Kidney (tissue), 14 donors: ENCODE results near the gene DONSON. TPM values are rescaled to one million over a fixed set of nuclear protein-coding genes. Genes with fewer than 3 reads are reported as not detected.

ENCODE experiments used
- DNase-seq, 5 donors: peaks; one replicate each; pipeline ENCODE4 v3.0.0-alpha.2; 2013 to 2020
- FAIRE-seq: peaks from 2 replicates; lab custom pipeline; 2012; peaks lifted over from hg19 to GRCh38; lab: Jason Lieb, UNC
- H3K27ac ChIP-seq, 2 donors: one replicate each; pipeline ENCODE4 v1.7.0; 2013; ENCODE audit warnings: low read depth in 2 of 2, low read length in 2 of 2, inconsistent platforms in 1 of 2
- H3K27me3 ChIP-seq: one replicate; pipeline ENCODE4 v1.7.1; 2013; ENCODE audit warnings: low read length, inconsistent platforms; ENCODE audit not compliant: control insufficient read depth, insufficient read depth
- H3K36me3 ChIP-seq, 3 donors: one replicate each; pipeline versions ENCODE4 v1.7.0 to v1.7.1; 2013; ENCODE audit warnings: low read length in 3 of 3, control low read depth in 1 of 3, inconsistent platforms in 1 of 3; ENCODE audit not compliant: insufficient read depth in 3 of 3, control insufficient read depth in 2 of 3
- H3K4me1 ChIP-seq, 3 donors: one replicate each; pipeline versions ENCODE4 v1.7.0 to v1.7.1; 2013; ENCODE audit warnings: low read length in 3 of 3, inconsistent platforms in 1 of 3, low read depth in 1 of 3; ENCODE audit not compliant: control insufficient read depth in 2 of 3, insufficient read depth in 2 of 3
- H3K4me3 ChIP-seq, 3 donors: one replicate each; pipeline versions ENCODE4 v1.7.0 to v1.8.1; 2013; ENCODE audit warnings: low read length in 3 of 3, control low read depth in 1 of 3, inconsistent platforms in 1 of 3
- H3K9ac ChIP-seq, 3 donors: one replicate each; pipeline versions ENCODE4 v1.7.0 to v1.7.1; 2013; ENCODE audit warnings: low read length in 3 of 3, control low read depth in 1 of 3, inconsistent platforms in 1 of 3
- H3K9me3 ChIP-seq, 3 donors: one replicate each; pipeline versions ENCODE4 v1.7.0 to v1.7.1; 2013; ENCODE audit warnings: low read length in 3 of 3, control low read depth in 1 of 3, inconsistent platforms in 1 of 3; ENCODE audit not compliant: control insufficient read depth in 2 of 3, insufficient read depth in 1 of 3
- intact Hi-C: fragments of 100-400 bp; cut with DNase I; formaldehyde crosslinking; loops from one replicate; pipeline ENCODE4 v1.11.1; 2022
- polyA plus RNA-seq: library from polyadenylated mRNA; stranded (reverse); fragments of 350-450 nt; fragmentation: Illumina TruSeq; extraction: RNeasy Lipid Tissue Mini Kit (QIAGEN cat#74804); gene quantifications from one replicate; pipeline ENCODE4 v1.2.3, GENCODE V29; 2014; ENCODE audit warnings: low read depth, low replicate concordance; ENCODE audit not compliant: insufficient read depth
- total RNA-seq: library from RNA; stranded (reverse); fragmentation: NEBNext Ultra II Directional; extraction: Animal tissue kit (Norgen Biotek cat#: 25700); gene quantifications from one replicate; pipeline ENCODE4 v1.2.1, GENCODE V29; 2021
- TF ChIP-seq, protein P1 (sequence below): IDR thresholded peaks from 3 replicates; pipeline ENCODE4 v1.5.1; 2012; ENCODE audit warnings: mild to moderate bottlenecking, moderate library complexity, borderline replicate concordance; ENCODE audit not compliant: insufficient read depth; ENCODE audit errors: extremely low read depth
- donor health status: control.
- donor health status: control.
- donor health status: control.
- donor health status: control.
- donor health status: control.
- donor health status: DM: yes; HTN: yes; CAD: no.
- donor health status: Normal renal cell carcinoma (clear cell type).

Gene DONSON
- total and polyA plus RNA-seq, 2 donors from 2014 or later = 6.8 to 8.9 TPM

DNA sequence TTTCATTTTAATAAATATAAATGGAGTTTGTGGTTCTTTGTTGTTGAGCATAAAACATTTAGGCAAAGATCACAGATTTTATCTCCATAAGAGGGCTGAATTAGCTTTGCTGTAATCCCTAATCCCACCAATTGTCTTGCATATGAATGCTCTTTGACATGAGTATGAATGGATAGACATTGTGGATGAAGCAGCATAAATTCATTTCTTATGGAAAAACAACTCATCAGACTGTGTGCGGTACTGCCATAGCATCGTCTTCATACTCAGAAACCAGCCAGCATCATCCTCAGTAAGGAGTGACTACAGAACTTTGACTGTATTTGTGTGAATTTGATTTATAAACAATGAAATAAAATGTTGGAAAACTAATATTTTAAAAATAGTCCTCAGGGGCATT is 26.1 kb downstream of the DONSON start:
- H3K36me3 ChIP-seq = peaks cover 22 to 57% (median 32%) of the 10 kb centered on the region in 3 donors
- FAIRE-seq = no peak

GRCh38 chr21:33561373-33561772 is 27.1 kb downstream of the DONSON start:
- Histone ChIP-seq H3K9ac (no peak overlapping the region), H3K27me3 (no peaks in the 10 kb centered on the region), H3K9me3 (no peaks in the 10 kb centered on the region), H3K27ac (no peak overlapping the region), H3K36me3 (peaks cover 24 to 57% (median 38%) of the 10 kb centered on the region in 3 donors), H3K4me3 (no peak overlapping the region), H3K4me1 (no peaks in the 10 kb centered on the region)
- no peak for FAIRE-seq
- no peak for DNase-seq
- TF ChIP-seq, protein P1, sequence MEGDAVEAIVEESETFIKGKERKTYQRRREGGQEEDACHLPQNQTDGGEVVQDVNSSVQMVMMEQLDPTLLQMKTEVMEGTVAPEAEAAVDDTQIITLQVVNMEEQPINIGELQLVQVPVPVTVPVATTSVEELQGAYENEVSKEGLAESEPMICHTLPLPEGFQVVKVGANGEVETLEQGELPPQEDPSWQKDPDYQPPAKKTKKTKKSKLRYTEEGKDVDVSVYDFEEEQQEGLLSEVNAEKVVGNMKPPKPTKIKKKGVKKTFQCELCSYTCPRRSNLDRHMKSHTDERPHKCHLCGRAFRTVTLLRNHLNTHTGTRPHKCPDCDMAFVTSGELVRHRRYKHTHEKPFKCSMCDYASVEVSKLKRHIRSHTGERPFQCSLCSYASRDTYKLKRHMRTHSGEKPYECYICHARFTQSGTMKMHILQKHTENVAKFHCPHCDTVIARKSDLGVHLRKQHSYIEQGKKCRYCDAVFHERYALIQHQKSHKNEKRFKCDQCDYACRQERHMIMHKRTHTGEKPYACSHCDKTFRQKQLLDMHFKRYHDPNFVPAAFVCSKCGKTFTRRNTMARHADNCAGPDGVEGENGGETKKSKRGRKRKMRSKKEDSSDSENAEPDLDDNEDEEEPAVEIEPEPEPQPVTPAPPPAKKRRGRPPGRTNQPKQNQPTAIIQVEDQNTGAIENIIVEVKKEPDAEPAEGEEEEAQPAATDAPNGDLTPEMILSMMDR = no peak
- intact Hi-C loops = no loop called here

More for the DNA sequence above, 26.1 kb downstream of the DONSON start:
- TF ChIP-seq, protein P1 = no peak
- no peaks in the 10 kb centered on the region for H3K27me3 ChIP-seq
- H3K4me3 ChIP-seq = no peak overlapping the region
- no peaks in the 10 kb centered on the region for H3K9me3 ChIP-seq
- no peak overlapping the region for H3K27ac ChIP-seq
- intact Hi-C loops = no loop called here
- no peak for DNase-seq
- H3K4me1 ChIP-seq = no peaks in the 10 kb centered on the region
- H3K9ac ChIP-seq = no peak overlapping the region

- Histone ChIP-seq H3K27me3 (no peaks in the 10 kb centered on the region), H3K9me3 (no peaks in the 10 kb centered on the region), H3K9ac (no peak overlapping the region), H3K27ac (no peak overlapping the region), H3K36me3 (peaks cover 24 to 57% (median 41%) of the 10 kb centered on the region in 3 donors), H3K4me3 (no peak overlapping the region), H3K4me1 (no peaks in the 10 kb centered on the region)
- FAIRE-seq (no peak), DNase-seq (no peak)
- TF ChIP-seq, protein P1 = no peak
- intact Hi-C loops = no loop called here
These were observed 27.5 kb downstream of the DONSON start for GRCh38 chr21:33560965-33561364.

DNA sequence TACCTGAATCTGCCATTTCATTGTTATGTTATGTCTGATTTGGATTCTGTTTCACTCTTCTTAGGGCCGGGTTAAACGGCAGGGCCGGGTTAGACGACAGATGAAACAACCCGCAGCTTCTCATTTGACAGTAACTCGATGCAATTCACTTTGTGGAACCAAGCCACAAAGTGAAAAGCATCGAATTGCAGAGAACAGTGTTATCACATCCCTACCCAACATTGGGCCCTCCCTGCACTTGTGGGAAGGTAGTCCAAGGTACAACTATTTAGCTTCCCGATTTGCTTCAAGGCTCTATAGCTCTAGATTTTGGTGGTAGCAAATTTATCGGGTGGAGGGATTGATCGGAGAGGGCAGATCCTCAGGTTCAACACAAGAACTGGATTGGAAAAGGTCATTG is 28.7 kb downstream of the DONSON start:
- TF ChIP-seq, protein P1 = no peak
- DNase-seq = no peak
- peaks cover 29 to 63% (median 41%) of the 10 kb centered on the region in 3 donors for H3K36me3 ChIP-seq
- H3K4me3 ChIP-seq = no peak overlapping the region
- H3K27ac ChIP-seq = no peak overlapping the region
- intact Hi-C loops = no loop called here
- no peak for FAIRE-seq
- no peaks in the 10 kb centered on the region for H3K27me3 ChIP-seq
- H3K9me3 ChIP-seq = no peaks in the 10 kb centered on the region
- no peaks in the 10 kb centered on the region for H3K4me1 ChIP-seq
- H3K9ac ChIP-seq = no peak overlapping the region
